Epithelial cell of proximal tubule (primary cell): ENCODE measurements around the gene PGBD5. TPM values are rescaled to one million over a fixed set of nuclear protein-coding genes. Genes with fewer than 3 reads are reported as not detected.

Experiments used
- DNase-seq: peaks from one replicate; pipeline ENCODE4 v3.0.0-alpha.2; 2011; ENCODE audit warnings: low read depth
- H3K4me3 ChIP-seq: 2 replicates; pipeline ENCODE4 v1.5.1; 2011; ENCODE audit warnings: low read depth, mild to moderate bottlenecking, low read length
- total RNA-seq: library from RNA; depleted of rRNA; stranded (reverse); fragments of >200 nt; gene quantifications from 2 replicates; pipeline ENCODE4 v1.2.3, GENCODE V29; 2015
- TF ChIP-seq, protein P1 (sequence below): conservative IDR thresholded peaks from 2 replicates; pipeline ENCODE4 v1.5.1; 2012; ENCODE audit warnings: low read depth, mild to moderate bottlenecking, low read length

PGBD5 gene
- total RNA-seq, 1 donor from 2014 or later = 18.0 TPM

DNA sequence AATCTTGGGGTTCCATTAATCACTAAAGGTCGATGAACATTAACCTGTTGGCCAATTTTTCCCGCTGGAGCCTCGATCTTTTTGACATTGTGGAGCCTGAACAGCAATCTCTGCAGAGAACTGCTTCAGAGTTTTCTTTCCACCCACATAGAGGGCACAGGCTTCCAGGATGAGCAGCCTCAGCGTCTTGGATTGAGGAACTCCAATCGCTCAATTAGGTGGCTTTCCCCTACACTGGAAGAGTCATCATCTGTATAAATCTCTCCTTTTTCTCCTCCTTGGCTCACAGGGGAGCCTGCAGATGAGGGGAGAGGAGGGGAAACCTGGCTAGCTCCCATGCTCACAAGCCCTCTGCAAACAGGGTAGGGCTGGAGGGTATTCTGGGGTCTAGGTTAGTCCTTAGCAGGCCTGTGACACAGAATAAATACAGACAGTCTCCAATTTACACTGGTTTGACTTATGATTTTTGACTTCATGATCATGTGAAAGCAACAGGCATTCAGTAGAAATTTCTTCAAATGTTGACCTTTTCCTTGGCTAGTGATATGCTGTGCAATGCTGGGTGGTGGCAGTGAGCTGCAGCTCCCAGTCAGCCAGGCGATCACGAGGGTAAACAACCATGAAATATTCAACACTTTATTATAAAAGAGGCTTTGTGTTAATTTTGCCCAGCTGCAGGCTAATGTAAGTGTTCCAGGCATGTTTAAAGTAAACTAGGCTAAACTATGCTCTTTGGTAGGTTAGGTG is 80.8 kb downstream of the PGBD5 start:
- H3K4me3 ChIP-seq = no peak overlapping the region
- TF ChIP-seq, protein P1, sequence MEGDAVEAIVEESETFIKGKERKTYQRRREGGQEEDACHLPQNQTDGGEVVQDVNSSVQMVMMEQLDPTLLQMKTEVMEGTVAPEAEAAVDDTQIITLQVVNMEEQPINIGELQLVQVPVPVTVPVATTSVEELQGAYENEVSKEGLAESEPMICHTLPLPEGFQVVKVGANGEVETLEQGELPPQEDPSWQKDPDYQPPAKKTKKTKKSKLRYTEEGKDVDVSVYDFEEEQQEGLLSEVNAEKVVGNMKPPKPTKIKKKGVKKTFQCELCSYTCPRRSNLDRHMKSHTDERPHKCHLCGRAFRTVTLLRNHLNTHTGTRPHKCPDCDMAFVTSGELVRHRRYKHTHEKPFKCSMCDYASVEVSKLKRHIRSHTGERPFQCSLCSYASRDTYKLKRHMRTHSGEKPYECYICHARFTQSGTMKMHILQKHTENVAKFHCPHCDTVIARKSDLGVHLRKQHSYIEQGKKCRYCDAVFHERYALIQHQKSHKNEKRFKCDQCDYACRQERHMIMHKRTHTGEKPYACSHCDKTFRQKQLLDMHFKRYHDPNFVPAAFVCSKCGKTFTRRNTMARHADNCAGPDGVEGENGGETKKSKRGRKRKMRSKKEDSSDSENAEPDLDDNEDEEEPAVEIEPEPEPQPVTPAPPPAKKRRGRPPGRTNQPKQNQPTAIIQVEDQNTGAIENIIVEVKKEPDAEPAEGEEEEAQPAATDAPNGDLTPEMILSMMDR = no peak
- DNase-seq = no peak

DNA sequence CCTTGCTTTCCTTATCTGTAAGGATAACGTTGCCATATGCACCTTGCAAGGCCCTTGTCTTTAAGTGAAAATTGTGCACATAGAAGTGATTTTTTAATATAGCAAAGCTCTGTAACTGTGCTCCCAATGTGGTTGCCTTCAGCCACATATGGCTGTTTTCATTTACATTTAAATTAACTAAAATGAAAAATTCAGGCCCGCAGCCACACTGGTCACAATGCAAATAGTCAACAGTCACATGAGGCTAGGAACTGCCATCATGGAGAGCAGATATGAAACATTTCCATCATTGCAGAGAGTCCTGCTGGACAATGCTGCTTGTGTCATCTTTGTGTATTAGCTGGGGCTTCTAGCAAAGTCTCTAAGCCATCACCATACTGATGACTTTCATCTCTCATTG is 83.4 kb downstream of the PGBD5 start:
- DNase-seq = no peak
- TF ChIP-seq, protein P1 = no peak
- no peak overlapping the region for H3K4me3 ChIP-seq

GRCh38 chr1:230342019-230342418 is 84.1 kb downstream of the PGBD5 start:
- no peak overlapping the region for H3K4me3 ChIP-seq
- TF ChIP-seq, protein P1 = no peak
- no peak for DNase-seq

DNA sequence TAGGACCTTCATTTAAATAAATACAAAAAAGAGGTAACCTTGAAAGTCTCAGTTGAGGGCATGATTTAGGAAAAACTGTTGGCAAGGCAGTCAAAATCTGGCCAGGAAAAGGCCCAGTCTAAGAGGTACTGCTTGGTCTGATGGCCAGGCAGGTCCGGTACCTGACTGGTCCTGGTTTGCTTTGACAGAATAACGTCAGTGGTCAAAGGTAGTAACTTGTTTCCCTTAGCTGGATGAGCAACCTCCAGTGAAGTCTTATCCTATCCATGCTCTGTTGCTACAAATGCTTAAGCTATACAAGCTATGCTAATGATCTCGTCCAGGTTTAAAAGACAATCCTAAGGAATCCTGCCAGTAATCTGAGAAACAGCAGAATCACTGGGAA is 85.0 kb downstream of the PGBD5 start:
- TF ChIP-seq, protein P1 = no peak
- no peak overlapping the region for H3K4me3 ChIP-seq
- no peak for DNase-seq

DNA sequence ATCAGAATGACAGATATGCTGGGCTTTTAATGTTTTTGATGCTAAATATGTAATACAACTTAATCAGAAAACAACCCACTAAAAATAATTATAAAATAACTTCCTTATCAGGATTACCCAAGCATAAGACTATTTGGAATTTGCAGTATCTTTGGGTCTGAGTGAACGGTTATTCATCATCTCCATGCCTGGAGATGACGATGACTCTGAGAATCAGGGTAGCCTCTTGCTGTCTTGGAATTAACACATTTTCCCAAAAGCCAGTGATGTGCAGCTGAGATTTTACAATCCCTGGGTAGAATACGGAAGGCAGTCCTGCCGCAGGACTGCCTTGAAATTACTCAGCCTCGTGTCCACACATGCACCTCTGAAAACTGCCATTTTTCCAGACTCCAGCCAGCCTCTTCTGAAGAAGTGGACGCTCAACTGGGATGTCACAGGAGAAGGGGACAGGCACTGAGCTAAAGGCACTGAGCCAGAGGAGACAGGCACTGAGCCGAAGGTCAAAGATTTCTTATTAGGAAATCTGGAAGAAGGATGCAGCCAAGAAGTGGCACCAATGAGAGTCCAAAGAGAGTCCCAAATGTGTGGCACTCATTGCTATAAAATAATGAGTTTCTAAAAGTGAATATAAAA is 85.5 kb downstream of the PGBD5 start:
- H3K4me3 ChIP-seq = no peak overlapping the region
- no peak for DNase-seq
- TF ChIP-seq, protein P1 = no peak

GRCh38 chr1:230339033-230339432 is 87.1 kb downstream of the PGBD5 start:
- DNase-seq = no peak
- H3K4me3 ChIP-seq = no peak overlapping the region

More at GRCh38 chr1:230339033-230339432, 87.1 kb downstream of the PGBD5 start:
- TF ChIP-seq, protein P1 = no peak
